NCI-H1092 (cell line): ENCODE data around the gene SIRPG.
"Not testable (repeated sequence)": the region's sequence is repeated elsewhere in the genome, so short reads cannot be mapped to it uniquely, and the experiment has no call there.

Experiments
- DNase-seq: peaks from one replicate; lab custom pipeline; 2025; lab: John Stamatoyannopoulos, UW

The SIRPG gene

DNA sequence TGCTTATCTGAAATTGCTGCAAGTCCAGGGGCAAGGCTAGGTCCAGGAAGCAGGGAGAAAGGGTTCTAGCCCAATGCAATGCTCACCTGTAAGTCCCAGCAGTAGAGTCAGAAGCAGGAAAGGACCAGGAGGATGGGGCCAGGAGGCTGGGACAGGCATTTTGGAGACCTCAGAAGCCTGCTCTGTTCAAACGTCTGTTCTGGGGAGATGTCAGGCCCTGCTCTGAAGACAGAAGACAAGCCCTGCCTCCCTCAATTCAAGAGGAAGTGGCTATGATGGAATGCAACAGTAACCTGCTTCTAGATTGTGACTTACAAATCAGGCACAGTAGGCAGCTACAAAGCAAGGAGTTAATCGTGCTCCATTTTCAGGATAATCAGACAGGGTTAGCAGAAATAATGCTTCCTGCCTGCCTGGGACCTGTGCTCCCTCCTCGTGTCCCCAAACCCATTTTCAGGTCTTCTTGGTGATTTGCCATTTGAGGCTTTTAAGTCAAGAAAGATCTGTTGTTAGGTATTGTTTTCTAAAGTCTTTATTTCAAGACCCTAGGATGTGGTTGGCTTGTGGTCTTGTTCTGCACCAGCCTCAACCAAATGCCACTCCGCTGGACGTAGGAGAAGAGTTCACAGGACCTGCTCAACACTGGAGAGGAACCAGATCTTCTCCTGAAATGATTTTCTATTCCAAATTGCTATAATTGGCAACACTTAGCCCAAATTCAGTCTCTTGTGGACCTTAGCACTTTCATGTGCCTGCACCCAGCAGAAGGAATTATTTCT lies at the start of gene SIRPG:
TSS of gene SIRPG (minus strand) at position 224 of the 779 bp plus-strand sequence. CDS start at position 159, 65 bp downstream.
- DNase-seq, result no peak

DNA sequence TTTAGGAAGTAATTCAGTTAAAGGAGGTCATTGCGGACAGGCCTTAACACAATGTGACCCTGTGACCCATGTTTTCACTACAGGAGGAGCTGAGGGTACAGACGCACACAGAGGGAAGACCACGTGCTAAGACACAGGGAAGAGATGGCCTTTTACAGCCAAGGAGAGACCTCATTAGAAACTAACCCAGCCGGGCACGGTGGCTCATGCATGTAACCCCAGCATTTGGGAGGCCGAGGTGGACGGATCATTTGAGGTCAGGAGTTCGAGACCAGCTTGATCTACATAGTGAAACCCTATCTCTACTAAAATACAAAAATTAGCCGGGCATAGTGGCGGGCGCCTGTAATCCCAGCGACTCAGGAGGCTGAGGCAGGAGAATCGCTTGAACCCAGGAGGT lies 49.3 kb upstream of the SIRPG start:
- DNase-seq, result not testable (repeated sequence)

DNA sequence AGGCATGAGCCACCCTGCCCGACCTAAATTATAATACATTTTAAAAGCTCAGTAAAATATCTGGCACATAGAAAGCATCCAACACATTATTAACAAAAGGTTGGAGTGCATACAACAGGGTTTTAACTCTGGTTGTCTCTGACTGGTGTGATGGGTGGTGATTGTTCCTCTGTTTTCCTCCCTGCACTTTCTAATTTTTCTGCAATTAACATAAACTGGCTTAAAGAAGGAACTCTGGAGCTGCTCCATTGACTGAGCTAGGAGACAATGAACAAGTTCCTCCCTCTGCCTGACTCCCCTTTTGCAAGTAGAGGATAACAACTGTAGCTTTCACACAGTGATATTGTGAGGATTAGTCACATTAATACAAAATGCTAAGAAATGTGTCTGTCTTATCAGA lies 48.5 kb upstream of the SIRPG start:
- no peak for DNase-seq

DNA sequence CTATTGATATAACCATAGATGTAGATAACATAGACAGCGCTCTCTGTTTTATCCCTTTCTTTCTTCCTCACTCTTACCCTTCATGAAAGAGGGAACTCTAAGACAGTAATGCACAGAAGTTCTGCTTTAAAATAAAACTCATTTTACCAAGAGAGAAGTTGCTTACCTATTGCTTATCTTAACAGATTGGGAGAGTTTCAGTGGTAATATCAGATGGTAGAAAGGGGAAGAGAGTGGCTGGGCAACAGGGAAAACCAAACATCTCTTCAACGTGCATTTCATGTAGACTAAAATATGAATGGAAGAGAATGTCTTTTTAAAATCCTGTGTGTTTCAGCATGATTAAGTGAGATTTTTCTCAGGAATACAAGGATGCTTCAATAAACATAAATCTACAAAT lies 45.3 kb upstream of the SIRPG start:
- DNase-seq, result no peak

DNA sequence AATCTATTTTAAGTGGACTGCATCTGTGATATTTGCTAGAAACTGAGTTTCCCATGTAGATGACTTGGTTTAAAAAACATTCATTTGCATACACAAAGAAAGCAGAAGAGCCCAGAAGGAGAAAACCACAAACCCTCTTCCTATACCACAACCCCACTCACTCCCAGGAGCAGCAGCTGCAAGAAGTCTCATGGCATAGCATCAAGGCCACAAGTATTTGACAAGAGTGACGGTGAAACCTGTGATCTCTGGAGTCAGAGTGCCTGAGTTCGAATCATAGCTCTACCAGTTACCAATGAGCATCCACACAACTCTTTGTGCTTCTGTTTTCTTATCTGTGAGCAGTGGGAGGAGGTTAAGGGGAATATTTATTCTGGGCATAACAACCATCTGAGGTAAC lies 44.7 kb upstream of the SIRPG start:
- DNase-seq, result no peak

DNA sequence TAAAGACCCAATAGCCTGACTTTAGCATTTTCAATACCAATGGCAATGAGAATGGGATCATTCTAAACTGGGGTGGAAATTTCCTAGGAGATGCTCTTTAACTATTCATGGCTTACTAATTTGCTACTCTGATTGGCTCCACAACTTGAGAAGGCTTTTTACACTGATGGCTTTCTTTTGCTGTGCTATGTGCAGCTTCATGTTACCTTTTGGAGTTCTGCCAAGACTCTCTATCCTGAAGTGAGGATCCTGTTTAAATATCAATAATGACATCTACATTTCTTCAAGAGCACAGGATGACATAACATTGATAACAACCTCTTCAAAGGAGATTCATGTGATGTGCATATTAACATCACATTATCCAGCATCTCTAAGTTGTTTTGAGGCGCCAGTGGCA lies 43.4 kb upstream of the SIRPG start:
- no peak for DNase-seq

DNA sequence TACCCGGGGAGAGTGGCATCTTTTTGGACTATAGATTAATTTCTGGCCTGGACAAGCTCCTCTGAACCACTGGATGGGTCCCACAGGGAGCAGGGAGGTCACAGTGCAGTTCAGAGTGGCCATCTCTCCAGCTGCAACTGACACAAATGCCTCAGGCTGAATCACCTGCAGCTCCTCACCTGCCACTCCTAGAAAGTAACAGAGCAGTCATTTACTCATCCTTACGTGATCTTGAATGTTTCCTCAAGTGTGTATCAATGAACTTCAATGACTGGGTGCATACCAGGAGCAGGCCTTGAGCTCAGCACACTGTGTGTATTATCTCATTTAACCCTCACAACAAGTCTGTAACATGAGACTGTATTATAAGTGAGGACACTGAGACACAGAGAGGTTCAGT lies 40.0 kb upstream of the SIRPG start:
- no peak for DNase-seq

DNA sequence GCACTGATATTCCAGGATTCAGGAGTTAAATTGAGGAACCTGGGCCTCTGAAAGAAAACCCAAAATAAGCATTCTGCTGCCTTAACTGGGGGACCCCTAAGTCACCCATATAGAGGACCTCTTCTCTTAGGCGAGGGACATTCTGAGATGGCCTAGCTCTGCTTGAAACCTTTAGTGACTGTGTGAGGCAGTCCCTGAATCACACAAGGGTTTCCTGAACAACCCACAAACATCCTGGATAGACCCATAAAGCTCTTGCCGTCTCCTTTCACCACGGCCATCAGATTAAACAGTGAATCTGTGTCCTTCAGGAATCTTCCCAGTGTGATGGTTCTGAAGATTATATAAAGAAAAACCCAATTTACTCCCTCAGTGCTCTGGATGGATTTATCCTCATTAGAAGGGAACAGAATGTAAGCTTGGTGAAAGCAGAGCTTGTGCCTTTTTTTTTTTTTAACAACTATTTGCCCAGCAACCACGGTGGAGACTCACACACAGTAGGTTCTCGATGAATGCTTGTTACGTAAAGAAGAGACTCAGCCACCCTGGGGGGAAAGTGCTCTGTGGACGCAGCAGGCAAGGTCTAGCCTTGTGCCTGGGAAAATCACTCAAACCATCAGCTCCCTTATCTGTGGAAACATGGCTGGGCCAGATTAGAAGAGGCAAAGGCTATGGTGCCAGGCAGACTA lies 39.1 kb upstream of the SIRPG start:
- no peak for DNase-seq

DNA sequence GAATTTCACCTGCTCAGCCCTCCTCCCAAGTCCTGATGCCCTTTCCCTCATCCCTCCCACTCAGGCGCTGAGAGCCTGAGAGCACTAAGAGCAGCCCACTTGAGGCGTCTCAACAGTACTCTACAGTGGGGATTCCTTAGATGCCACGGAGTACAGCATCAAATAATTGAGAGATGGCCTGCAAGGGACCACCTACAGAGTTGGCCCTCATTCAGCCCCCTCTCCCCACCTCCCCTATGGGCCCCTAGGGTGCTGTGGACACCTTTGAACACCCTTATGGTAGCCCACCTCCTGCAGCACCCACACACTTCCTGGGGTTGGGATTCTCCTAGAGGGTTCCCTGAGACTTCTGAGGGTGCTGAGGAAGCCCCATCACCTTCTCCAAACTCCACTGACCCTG lies 37.1 kb upstream of the SIRPG start:
- DNase-seq, result no peak

DNA sequence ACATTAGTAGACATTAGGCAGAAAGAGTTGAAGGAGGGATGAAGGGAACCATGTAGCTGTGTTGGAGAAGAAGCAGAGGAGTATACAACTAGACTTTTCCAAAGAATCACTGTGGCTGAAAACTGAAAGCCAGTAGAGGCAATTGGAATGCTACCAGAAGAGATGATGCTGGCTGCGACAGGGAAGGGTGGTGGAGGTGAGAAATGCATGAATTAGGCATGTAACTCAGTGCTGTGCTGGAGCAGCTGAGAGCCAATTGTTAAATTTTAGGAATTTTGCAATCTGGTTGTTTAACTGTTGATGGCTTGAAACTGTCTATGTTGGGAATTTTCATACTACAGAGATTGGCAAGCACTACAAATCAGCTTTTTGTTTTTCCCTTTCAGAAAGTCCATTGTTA lies 35.8 kb upstream of the SIRPG start:
- DNase-seq, result no peak

DNA sequence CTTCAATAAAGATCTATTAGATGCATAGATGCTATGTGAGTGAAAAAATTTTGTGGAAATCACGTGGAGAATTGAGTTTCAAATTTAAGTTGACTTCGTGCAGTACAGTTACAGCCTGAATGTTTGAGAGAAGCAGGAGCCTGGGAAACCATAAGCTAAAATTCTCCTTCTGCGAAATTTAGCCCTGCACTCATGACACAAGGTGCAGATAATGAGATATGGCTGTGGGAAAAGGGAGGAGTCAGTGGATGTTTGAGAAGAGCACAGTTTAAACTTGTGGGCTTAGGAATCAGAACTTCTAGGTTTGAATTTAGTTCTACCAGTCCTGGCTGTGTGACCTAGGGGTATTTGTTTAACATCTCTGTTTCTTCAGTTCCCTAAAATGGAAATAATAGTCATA lies 32.1 kb upstream of the SIRPG start:
- DNase-seq, result no peak

DNA sequence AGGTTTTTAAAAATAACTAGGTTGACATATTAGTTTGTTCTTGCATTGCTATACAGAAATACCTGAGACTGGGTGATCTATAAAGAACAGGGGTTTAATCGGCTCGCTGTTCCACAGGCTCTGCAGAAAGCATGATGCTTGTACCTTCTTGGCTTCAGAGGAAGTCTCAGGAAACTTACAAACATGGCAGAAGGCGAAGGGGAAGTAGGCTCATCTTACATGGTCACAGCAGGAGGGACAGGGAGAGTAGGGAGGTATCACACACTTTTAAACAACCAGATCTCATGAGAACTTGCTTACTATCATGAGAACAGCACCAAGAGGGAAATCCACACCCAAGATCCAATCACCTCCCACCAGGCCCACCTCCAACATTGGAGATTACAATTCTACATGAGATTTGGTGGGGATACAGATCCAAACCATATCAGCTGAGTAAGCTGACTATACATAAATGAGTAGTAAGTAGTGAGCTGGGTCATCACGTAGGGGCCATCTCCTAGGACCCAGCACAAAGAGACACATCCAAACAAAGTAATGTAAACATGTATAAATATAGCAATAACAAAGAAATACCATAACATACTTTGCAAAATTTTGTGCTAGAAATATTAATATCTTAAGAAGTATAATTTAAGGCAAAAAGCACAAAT lies 31.4 kb upstream of the SIRPG start:
- DNase-seq, result no peak

DNA sequence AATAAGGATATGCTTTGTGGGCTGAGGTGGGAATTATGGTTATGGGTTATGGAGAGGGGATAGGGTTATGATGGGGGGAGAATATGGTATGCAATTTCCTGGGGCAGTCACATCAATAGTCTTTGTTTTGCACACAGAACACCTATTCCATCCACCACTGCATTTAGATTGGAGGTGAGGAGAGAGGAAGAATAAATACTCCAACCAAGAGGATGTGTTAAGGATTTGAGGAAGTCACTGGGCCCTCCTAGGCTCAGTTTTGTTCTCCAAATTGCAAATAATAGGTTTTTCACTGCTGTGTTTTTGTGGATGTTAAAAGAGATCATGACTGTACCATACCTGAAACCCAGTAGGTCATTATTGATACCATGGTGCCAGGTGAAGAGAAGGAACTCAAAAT lies 29.5 kb upstream of the SIRPG start:
- no peak for DNase-seq

DNA sequence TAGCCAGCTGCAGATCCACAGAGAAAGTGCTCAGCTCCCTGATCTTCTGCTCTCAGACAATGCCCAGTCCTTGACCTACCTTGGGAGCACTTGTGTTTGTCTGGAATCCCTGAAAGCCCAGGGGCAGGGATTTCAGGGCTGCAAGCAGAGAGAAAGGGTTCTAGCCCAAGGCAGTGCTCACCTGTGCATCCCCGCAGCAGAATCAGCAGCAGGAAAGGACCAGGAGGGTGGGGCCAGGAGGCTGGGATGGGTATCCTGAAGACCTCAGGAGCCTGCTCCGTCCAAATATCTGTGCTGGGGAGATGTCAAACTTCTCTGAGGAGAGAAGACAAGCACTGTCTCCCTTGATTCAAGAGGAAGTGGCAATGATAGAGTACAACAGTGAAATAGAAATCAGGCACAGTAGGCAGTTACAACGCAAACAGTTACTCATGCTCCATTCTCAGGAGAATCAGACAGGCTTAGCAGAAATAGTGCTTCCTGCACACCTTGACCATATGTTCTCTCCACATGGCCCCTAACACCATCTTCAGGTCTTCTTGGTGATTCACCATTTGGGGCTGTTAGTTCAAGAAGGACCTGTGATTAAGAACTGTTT lies 28.7 kb upstream of the SIRPG start:
- no peak for DNase-seq

DNA sequence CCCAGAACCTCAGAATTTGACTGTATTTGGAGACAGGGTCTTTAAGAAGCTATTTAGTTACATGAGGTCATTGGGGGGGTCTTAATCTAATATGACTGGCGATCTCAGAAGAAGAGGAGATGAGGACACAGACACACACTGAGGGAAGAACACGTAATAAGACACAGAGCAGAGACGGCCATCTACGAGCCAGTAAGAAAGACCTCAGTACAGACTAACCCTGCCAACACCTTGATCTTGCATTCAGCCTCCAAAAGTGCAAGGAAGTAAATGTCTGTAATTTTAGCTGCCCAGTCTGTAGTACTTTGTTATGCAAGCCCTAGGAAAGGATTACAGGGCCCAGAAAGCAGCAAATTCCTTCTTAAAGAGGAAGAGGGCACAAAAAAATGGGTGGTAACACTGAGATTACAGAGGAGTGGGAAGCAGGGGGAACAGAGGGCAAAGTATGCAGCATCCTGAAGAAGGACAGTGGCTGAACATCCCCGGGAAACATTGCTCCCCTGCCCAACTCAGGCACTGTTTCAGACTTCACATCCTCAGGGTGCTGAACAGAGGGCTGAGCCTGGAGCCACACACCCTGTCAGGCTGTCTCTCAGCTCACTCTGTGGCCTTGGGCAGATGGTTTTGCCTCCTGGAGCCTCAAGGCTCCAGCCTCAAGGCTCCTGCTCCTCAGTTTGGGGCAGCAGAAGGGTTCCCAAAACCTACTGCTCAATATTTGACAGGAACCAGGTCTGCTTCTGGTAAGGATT lies 27.9 kb upstream of the SIRPG start:
- no peak for DNase-seq

DNA sequence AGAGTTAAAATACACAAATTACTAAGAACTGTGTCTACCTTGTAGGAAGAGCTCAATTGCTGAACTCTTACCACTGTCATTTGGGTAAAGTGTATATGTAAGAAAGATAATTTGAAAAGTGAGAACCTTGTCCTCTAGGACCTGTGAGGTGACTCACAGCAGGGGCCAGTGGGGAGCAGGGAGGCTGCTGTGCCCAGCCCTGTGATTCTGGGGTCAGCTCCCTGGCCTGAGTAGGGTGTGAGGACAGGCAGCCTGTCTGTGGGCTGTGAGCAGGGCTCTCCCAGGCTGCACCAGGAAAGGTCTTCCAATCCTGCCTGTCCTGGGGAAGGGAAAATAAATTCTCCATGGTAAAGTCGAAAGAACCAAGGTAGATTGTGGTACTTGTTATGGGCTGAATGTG lies 27.3 kb upstream of the SIRPG start:
- no peak for DNase-seq

DNA sequence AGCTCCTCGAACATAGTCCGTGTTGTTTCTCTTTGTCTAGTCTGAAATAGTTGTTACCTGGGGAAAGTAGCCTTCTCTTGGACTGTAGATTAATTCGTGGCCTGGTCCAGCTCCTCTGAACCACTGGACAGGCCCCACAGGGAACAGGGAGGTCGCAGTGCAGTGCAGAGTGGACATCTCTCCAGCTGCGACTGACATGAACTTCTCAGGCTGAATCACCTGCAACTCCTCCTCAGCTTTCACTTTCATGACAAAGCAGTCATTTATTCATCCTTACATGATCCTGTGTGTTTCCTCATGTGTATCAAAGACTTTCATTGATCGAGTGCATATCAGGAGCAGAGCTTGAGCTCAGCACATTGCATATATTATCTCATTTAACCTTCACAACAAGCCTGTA lies 19.1 kb upstream of the SIRPG start:
- DNase-seq, result no peak

DNA sequence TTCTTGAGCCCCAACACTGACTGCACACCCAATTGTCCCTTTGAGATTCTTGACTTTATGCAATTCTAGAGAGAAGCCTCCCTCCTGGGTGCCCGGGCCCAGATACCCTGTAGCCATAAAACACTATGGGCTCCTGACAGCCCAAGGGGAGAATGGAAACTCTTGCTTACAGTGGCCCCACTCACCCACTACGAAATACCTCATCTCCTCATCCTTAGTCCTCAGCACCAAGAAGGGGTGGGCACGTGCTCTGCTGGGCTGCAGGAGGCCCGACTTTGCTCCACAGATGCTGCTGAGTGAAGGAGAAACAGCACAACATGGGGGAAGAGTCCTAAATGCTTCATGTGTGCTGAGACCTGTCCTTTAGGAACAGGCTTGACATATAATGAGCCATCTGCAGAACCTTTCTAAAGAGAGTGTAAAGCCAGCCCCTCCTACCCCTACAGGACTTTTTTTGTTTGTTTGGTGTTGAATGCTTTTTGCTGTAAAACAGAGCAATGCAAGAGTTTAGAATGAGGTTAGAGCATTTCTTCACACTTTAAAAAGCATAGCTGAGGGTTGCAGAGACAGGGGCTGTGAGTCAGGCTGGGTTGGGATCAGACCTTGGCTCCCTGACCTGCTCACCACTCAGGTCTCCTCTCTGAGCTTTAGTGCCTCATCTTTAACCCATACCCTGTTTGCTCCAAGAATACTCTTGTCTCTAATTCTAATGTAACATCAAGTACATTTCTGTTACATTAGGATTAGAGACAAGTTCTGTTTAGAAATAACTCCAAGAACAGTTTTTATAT lies 17.6 kb upstream of the SIRPG start:
- DNase-seq, result no peak

DNA sequence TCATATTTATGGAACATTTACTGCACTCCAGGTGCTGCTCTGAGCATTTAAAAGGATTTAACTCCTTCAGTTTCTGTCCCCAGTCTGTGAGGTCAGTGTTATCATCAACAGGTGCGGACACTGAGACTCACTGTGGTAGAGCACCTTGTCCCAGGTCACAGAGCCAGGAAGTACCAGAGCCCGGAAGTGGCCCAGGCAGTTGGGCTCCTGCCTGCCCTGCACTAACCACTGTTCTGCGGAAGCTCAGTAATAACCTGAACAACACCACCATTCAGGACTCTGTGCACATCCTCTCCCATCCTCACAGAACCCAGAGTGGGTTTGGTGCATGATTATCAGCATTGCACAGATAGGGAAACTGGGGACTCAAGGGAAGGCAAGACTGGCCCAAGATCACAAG lies 16.8 kb upstream of the SIRPG start:
- no peak for DNase-seq

DNA sequence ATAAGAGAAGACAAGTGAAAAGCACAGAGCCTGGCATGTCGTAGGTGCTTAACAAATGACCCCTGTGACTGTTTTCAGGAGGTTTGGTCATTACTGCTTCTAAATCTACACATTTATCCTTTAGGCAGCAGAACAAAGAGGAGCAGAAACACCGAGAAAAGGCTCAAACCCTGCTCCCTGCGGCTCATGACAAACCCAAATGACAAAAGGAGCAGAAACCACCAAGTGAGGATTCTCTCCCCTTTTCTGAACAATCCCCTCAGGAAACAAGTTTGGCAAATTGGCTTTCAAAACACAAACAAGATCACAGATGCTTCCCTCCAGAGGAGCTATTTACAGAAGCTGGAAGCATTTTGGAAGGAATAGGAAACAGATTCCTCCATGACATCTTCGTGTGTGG lies 15.8 kb upstream of the SIRPG start:
- DNase-seq, result no peak

DNA sequence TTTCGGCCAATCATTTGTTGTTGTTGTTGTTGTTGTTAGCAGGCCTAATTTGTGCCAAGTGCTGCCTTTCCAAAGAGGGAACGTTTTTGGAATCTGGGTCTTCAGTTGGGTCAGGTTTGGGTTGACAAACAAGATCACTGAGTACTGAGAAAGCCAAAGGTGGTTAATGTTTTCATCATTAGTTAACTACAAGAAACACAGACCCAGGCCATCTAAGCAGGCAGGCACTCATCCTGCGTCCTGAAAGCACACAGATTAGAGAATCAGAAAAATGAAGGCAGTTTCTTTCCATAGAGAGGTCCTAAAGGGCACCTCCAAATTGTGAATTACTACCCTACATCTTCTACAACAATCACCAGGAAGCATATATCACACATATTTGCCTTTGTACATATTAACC lies 15.1 kb upstream of the SIRPG start:
- DNase-seq, result no peak
